CD14-positive monocyte (primary cell): ENCODE results near the gene KMT2C. TPM values are rescaled to one million over a fixed set of nuclear protein-coding genes. Genes with fewer than 3 reads are reported as not detected.
A peak's percentile ranks its signal among the peaks of the same experiment; 100 is the strongest.

Experiments used
- DNase-seq, 3 donors: peaks; one replicate each; pipeline ENCODE4 v3.0.0-alpha.2; 2011 to 2022
- H2AFZ ChIP-seq: 2 replicates; pipeline ENCODE4 v1.6.0; 2012; ENCODE audit warnings: mild to moderate bottlenecking, low read depth, low read length, inconsistent platforms; ENCODE audit not compliant: insufficient read depth, poor library complexity, severe bottlenecking
- H3K27ac ChIP-seq, 2 donors: 1 replicate in 1 of 2; 2 replicates in 1 of 2; pipeline ENCODE4 v1.5.1; 2012 to 2013; ENCODE audit warnings: low read length in 2 of 2, control low read depth in 1 of 2, inconsistent platforms in 1 of 2, low read depth in 1 of 2, mild to moderate bottlenecking in 1 of 2
- H3K27me3 ChIP-seq, 2 donors: one replicate each; pipeline versions ENCODE4 v1.6.0 to v1.6.1; 2011 to 2013; ENCODE audit warnings: low read length in 2 of 2; ENCODE audit not compliant: control insufficient read depth in 2 of 2, insufficient read depth in 2 of 2
- H3K36me3 ChIP-seq, 2 donors: replicated peaks in 1 of 2; 1 replicate in 1 of 2; 2 replicates in 1 of 2; pipeline versions ENCODE4 v1.5.1 to v1.6.1; 2012 to 2013; ENCODE audit warnings: low read length in 2 of 2, control low read depth in 1 of 2, inconsistent platforms in 1 of 2, mild to moderate bottlenecking in 1 of 2; ENCODE audit not compliant: insufficient read depth in 2 of 2, control insufficient read depth in 1 of 2
- H3K4me1 ChIP-seq, 2 donors: 1 replicate in 1 of 2; 2 replicates in 1 of 2; pipeline versions ENCODE4 v1.5.1 to v1.6.1; 2012 to 2013; ENCODE audit warnings: low read length in 2 of 2, control low read depth in 1 of 2, inconsistent platforms in 1 of 2, mild to moderate bottlenecking in 1 of 2, moderate library complexity in 1 of 2; ENCODE audit not compliant: insufficient read depth in 2 of 2, control insufficient read depth in 1 of 2
- H3K4me2 ChIP-seq: replicated peaks from 2 replicates; pipeline ENCODE3; 2012; ENCODE audit warnings: low read length, moderate library complexity, mild to moderate bottlenecking; ENCODE audit not compliant: poor library complexity, severe bottlenecking; ENCODE audit errors: extremely low read depth
- H3K4me3 ChIP-seq, 3 experiments: fragments of 200-600 bp in 1 of 3; sonication (generic) in 1 of 3; replicated peaks in 1 of 3; 1 replicate in 2 of 3; 2 replicates in 1 of 3; pipeline ENCODE4 v1.5.1; 2011 to 2013; ENCODE audit warnings: low read length in 3 of 3, mild to moderate bottlenecking in 3 of 3, control low read depth in 2 of 3, low read depth in 2 of 3, inconsistent platforms in 1 of 3, moderate library complexity in 1 of 3
- H3K79me2 ChIP-seq: 2 replicates; pipeline ENCODE4 v1.6.0; 2012; ENCODE audit warnings: mild to moderate bottlenecking, control low read depth, inconsistent platforms, low read length, moderate library complexity; ENCODE audit not compliant: insufficient read depth
- H3K9ac ChIP-seq: 2 replicates; pipeline ENCODE4 v1.6.0; 2017; ENCODE audit warnings: low read length, mild to moderate bottlenecking; ENCODE audit not compliant: insufficient read depth, poor library complexity, severe bottlenecking
- H3K9me3 ChIP-seq, 2 donors: replicated peaks in 1 of 2; 1 replicate in 1 of 2; 2 replicates in 1 of 2; pipeline versions ENCODE4 v1.5.1 to v1.6.1; 2012 to 2013; ENCODE audit warnings: low read length in 2 of 2, control low read depth in 1 of 2; ENCODE audit not compliant: control insufficient read depth in 1 of 2, insufficient read depth in 1 of 2
- H4K20me1 ChIP-seq: 2 replicates; pipeline ENCODE4 v1.6.0; 2012; ENCODE audit warnings: mild to moderate bottlenecking, low read length, control low read depth, moderate library complexity; ENCODE audit not compliant: insufficient read depth
- H3K27ac Mint-ChIP-seq, 7 donors: one replicate each; pipeline ENCODE4 v1.8.0; 2020; ENCODE audit warnings: mild to moderate bottlenecking in 7 of 7, mixed read lengths in 7 of 7, moderate library complexity in 6 of 7, inconsistent platforms in 2 of 7
- H3K27me3 Mint-ChIP-seq, 3 donors: one replicate each; pipeline ENCODE4 v1.8.0; 2021 to 2022; ENCODE audit warnings: low read depth in 3 of 3, mild to moderate bottlenecking in 3 of 3, mixed read lengths in 3 of 3, moderate library complexity in 3 of 3, inconsistent platforms in 1 of 3
- H3K36me3 Mint-ChIP-seq, 2 donors: one replicate each; pipeline ENCODE4 v1.8.0; 2020; ENCODE audit warnings: mixed read lengths in 2 of 2, inconsistent platforms in 1 of 2, mild to moderate bottlenecking in 1 of 2
- H3K4me1 Mint-ChIP-seq: one replicate; pipeline ENCODE4 v1.8.0; 2020; ENCODE audit warnings: mild to moderate bottlenecking, mixed read lengths
- H3K4me3 Mint-ChIP-seq, 2 donors: one replicate each; pipeline ENCODE4 v1.8.0; 2020; ENCODE audit warnings: mild to moderate bottlenecking in 2 of 2, mixed read lengths in 2 of 2, moderate library complexity in 1 of 2
- H3K9me3 Mint-ChIP-seq, 7 donors: one replicate each; pipeline ENCODE4 v1.8.0; 2020 to 2022; ENCODE audit warnings: mixed read lengths in 7 of 7, mild to moderate bottlenecking in 6 of 7, moderate library complexity in 6 of 7, inconsistent platforms in 2 of 7
- CTCF ChIP-seq: fragments of 200-600 bp; IDR thresholded peaks from one replicate; pipeline ENCODE4 v1.8.0; 2022; ENCODE audit warnings: antibody characterized with exemption, mild to moderate bottlenecking
- WGBS: methylation state at CpG from one replicate; pipeline ENCODE4 v1.1.5; 2013; ENCODE audit warnings: missing lambda C conversion rate; ENCODE audit not compliant: insufficient coverage; 5-methylcytosine and 5-hydroxymethylcytosine counted together
- intact Hi-C, 2 donors: fragments of 100-400 bp; cut with micrococcal nuclease; formaldehyde crosslinking; loops; one replicate each; pipeline versions ENCODE4 v1.15.0 to v1.15.1; 2023
- polyA plus RNA-seq, 3 donors: library from polyadenylated mRNA; depleted of rRNA in 1 of 3; unstranded in 2 of 3; stranded (reverse) in 1 of 3; fragments of 300-500 nt in 2 of 3; fragments of >200 nt in 1 of 3; fragmentation: Illumina TruSeq in 2 of 3; gene quantifications; 1 replicate in 2 of 3; 2 replicates in 1 of 3; pipeline ENCODE4 v1.2.3, GENCODE V29; 2012 to 2021

KMT2C gene
- polyA plus RNA-seq, 3 donors = 4.5 to 26.1 (median 7.3) TPM

GRCh38 chr7:152128252-152128651 lies 307.6 kb downstream of the KMT2C start:
- no peak for TF ChIP-seq CTCF
- H3K9me3 Mint-ChIP-seq = peaks cover 1 to 19% (median 11%) of the 10 kb centered on the region in 7 donors
- peaks cover 72 to 100% of the 10 kb centered on the region in 2 donors for H3K36me3 ChIP-seq
- no peak for DNase-seq
- H3K79me2 ChIP-seq = no peaks in the 10 kb centered on the region
- peak overlapping the region in 1 of 7 donors; percentile 1 for H3K27ac Mint-ChIP-seq
- H3K9ac ChIP-seq = no peak overlapping the region
- no peak overlapping the region for H3K4me3 ChIP-seq
- H2AFZ ChIP-seq = no peak overlapping the region
- peaks cover 9% of the 10 kb centered on the region in 2 donors for H3K9me3 ChIP-seq
- peaks cover 79 to 93% of the 10 kb centered on the region in 2 donors for H3K36me3 Mint-ChIP-seq
- no peak overlapping the region for H3K4me3 Mint-ChIP-seq
- no peaks in the 10 kb centered on the region for H3K4me1 ChIP-seq
- H3K27me3 ChIP-seq = no peaks in the 10 kb centered on the region
- no peak overlapping the region for H3K4me2 ChIP-seq
- 98% methylated on average over 20 of the region's 20 CpGs for WGBS
- no peak overlapping the region for H3K27ac ChIP-seq
- intact Hi-C loops = no loop called here
- peaks cover 32% of the 10 kb centered on the region for H4K20me1 ChIP-seq
- no peaks in the 10 kb centered on the region for H3K4me1 Mint-ChIP-seq
- H3K27me3 Mint-ChIP-seq = peaks cover 0 to 2% (median 1%) of the 10 kb centered on the region in 3 donors

GRCh38 chr7:152127229-152127628 lies 308.6 kb downstream of the KMT2C start:
- Mint-ChIP-seq H3K36me3 (peaks cover 85 to 93% of the 10 kb centered on the region in 2 donors), H3K4me3 (no peak overlapping the region)
- intact Hi-C loops = no loop called here

More at GRCh38 chr7:152127229-152127628, 308.6 kb downstream of the KMT2C start:
- Histone ChIP-seq H3K9me3 (peaks cover 9% of the 10 kb centered on the region in 2 donors), H3K27me3 (no peaks in the 10 kb centered on the region), H3K79me2 (no peaks in the 10 kb centered on the region), H3K9ac (no peak overlapping the region), H3K4me2 (no peak overlapping the region), H3K27ac (no peak overlapping the region), H3K4me3 (no peak overlapping the region), H3K4me1 (no peaks in the 10 kb centered on the region), H3K36me3 (peaks cover 73 to 100% of the 10 kb centered on the region in 2 donors), H2AFZ (no peak overlapping the region), H4K20me1 (peaks cover 35% of the 10 kb centered on the region)
- H3K27ac Mint-ChIP-seq = peak overlapping the region in 1 of 7 donors; percentile 15
- WGBS = 92% methylated on average over 18 of the region's 19 CpGs
- peaks cover 0 to 2% (median 1%) of the 10 kb centered on the region in 3 donors for H3K27me3 Mint-ChIP-seq
- peaks cover 1 to 19% (median 11%) of the 10 kb centered on the region in 7 donors for H3K9me3 Mint-ChIP-seq
- no peaks in the 10 kb centered on the region for H3K4me1 Mint-ChIP-seq
- no peak for DNase-seq
- TF ChIP-seq CTCF = no peak
